Astrocyte of the cerebellum (primary cell): ENCODE results near the gene CXXC1.
A peak's percentile ranks its signal among the peaks of the same experiment; 100 is the strongest.

Experiments used
- DNase-seq: peaks from one replicate; pipeline ENCODE4 v3.0.0-alpha.2; 2011; ENCODE audit warnings: low read depth
- H3K4me3 ChIP-seq: 2 replicates; pipeline ENCODE4 v1.5.1; 2011; ENCODE audit warnings: mild to moderate bottlenecking, low read depth, low read length, moderate library complexity
- CTCF ChIP-seq: IDR thresholded peaks from 2 replicates; pipeline ENCODE4 v1.5.1; 2012; ENCODE audit warnings: low read length, low read depth, moderate library complexity, mild to moderate bottlenecking; ENCODE audit errors: missing control alignments
- in situ Hi-C: cut with HindIII; loops from 2 replicates; pipeline ENCODE4 v1.10.0; 2017; ENCODE audit warnings: low sequenced_read_pairs

Gene CXXC1

GRCh38 chr18:50285631-50286321 is 1.7 kb downstream of the CXXC1 start:
- no peak for TF ChIP-seq CTCF
- in situ Hi-C loops: no loop called here
- no peak overlapping the region for H3K4me3 ChIP-seq
- DNase-seq: no peak

GRCh38 chr18:50285071-50285470 is 2.4 kb downstream of the CXXC1 start:
- DNase-seq: no peak
- in situ Hi-C loops: no loop called here
- no peak for TF ChIP-seq CTCF
- H3K4me3 ChIP-seq: no peak overlapping the region

GRCh38 chr18:50284255-50284885 is 3.1 kb downstream of the CXXC1 start:
- no peak overlapping the region for H3K4me3 ChIP-seq
- in situ Hi-C loops: no loop called here
- no peak for TF ChIP-seq CTCF
- no peak for DNase-seq

- TF ChIP-seq CTCF: no peak
- no peak for DNase-seq
- no peak overlapping the region for H3K4me3 ChIP-seq
- in situ Hi-C loops: no loop called here
These were observed 3.9 kb downstream of the CXXC1 start for GRCh38 chr18:50283469-50284209.

- DNase-seq: no peak
- in situ Hi-C loops: no loop called here
- TF ChIP-seq CTCF: no peak
- no peak overlapping the region for H3K4me3 ChIP-seq
These were observed 4.8 kb downstream of the CXXC1 start for GRCh38 chr18:50282521-50283335.

DNA sequence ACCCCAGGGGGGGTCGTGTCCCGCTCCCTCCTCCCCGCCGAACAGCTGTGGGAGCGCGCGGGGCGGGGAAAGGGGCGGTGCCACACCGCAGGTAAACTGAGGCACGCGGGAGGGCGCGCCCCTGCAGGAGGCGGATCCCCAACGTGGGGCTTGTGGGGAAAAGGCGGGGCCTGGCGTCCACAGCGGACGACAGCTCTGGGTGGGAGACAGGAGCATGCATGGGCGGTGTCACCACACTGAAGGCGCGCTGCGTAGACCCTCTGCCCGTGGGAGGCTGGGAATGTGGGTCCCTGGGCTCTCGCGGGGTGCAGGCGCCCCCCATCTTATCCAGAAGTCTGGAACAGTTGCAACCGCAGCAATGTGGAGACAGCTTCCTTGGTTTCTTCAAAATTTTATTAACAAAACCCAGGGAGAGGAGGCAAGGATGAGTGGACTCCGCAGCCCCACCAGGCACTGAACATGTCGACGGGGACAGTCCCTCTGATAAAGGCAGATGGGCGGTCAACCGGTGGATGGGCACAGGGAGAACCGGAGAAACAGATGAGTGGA is 5.4 kb downstream of the CXXC1 start:
- H3K4me3 ChIP-seq: peak overlapping the region; percentile 81
- in situ Hi-C loops: no loop called here
- no peak for DNase-seq
- no peak for TF ChIP-seq CTCF
